AG04450 (cell line): ENCODE measurements around the gene DPP7. TPM values are rescaled to one million over a fixed set of nuclear protein-coding genes. Genes with fewer than 3 reads are reported as not detected.
"Not testable (repeated sequence)": the region's sequence is repeated elsewhere in the genome, so short reads cannot be mapped to it uniquely, and the experiment has no call there.

Experiments used
- CTCF ChIA-PET: fragments of 300-600, 350-600 bp; formaldehyde crosslinking; extraction: SDS; loops from one replicate; lab custom pipeline; 2022; ENCODE audit warnings: antibody characterized with exemption, inconsistent platforms; lab: Charles Lee
- POLR2A ChIA-PET: fragments of 350-600 bp; formaldehyde crosslinking; extraction: SDS; loops from one replicate; lab custom pipeline; 2021; ENCODE audit warnings: antibody characterized with exemption, inconsistent platforms; lab: Yijun Ruan, JAX
- DNase-seq: peaks from one replicate; pipeline ENCODE4 v3.0.0-alpha.2; 2011; ENCODE audit warnings: low read depth, low spot score
- H3K27ac ChIP-seq: one replicate; pipeline ENCODE4 v1.5.1; 2012; ENCODE audit warnings: low read depth, low read length, control low read depth
- H3K27me3 ChIP-seq: one replicate; pipeline ENCODE4 v1.6.0; 2012; ENCODE audit warnings: low read length; ENCODE audit not compliant: control insufficient read depth, insufficient read depth
- H3K4me3 ChIP-seq: 2 replicates; pipeline ENCODE4 v1.5.1; 2011; ENCODE audit warnings: mild to moderate bottlenecking, low read depth, low read length, control low read depth
- H3K9me3 ChIP-seq: 2 replicates; pipeline ENCODE4 v1.5.1; 2012; ENCODE audit warnings: low read length; ENCODE audit not compliant: control insufficient read depth, insufficient read depth
- CTCF ChIP-seq: IDR thresholded peaks from 2 replicates; pipeline ENCODE4 v1.5.1; 2011; ENCODE audit warnings: low read depth, low read length, control low read depth, inconsistent platforms
- polyA plus RNA-seq: library from polyadenylated mRNA; depleted of rRNA; stranded (reverse); fragments of >200 nt; gene quantifications from 2 replicates; pipeline ENCODE4 v1.2.3, GENCODE V29; 2011

The DPP7 gene
- polyA plus RNA-seq, 1 experiment = 30.6 TPM

GRCh38 chr9:137128158-137128861 is 13.8 kb upstream of the DPP7 start:
- ChIA-PET POLR2A (interaction anchor here (0.8 kb wide), 1 partner anchor 73 kb away, joined by 4 read pairs; no protein-coding TSS in a partner anchor), CTCF (interaction anchor here (0.7 to 0.9 kb wide), 2 partner anchors 12 to 108 kb away, joined by 4 to 6 read pairs; no protein-coding TSS in a partner anchor)
- TF ChIP-seq CTCF = no peak
- peaks cover 6% of the 10 kb centered on the region; the same call in 1 of the 2 replicates for H3K9me3 ChIP-seq
- H3K27ac ChIP-seq = no peak overlapping the region
- no peak for DNase-seq
- H3K27me3 ChIP-seq = no peaks in the 10 kb centered on the region
- peak overlapping the region; percentile 77 for H3K4me3 ChIP-seq

GRCh38 chr9:137127301-137128157 is 13.0 kb upstream of the DPP7 start:
- DNase-seq = no peak
- H3K4me3 ChIP-seq = peak overlapping the region; percentile 32
- H3K9me3 ChIP-seq = peaks cover 6% of the 10 kb centered on the region; the same call in 1 of the 2 replicates
- H3K27ac ChIP-seq = no peak overlapping the region
- CTCF ChIA-PET = interaction anchor here (0.6 to 0.7 kb wide), 2 partner anchors 9 to 13 kb away, joined by 4 to 6 read pairs; no protein-coding TSS in a partner anchor
- POLR2A ChIA-PET = interaction anchor here (0.8 kb wide), 1 partner anchor 73 kb away, joined by 4 read pairs; no protein-coding TSS in a partner anchor
- no peaks in the 10 kb centered on the region for H3K27me3 ChIP-seq
- TF ChIP-seq CTCF = no peak

GRCh38 chr9:137126786-137127185 is 12.3 kb upstream of the DPP7 start:
- ChIA-PET CTCF (interaction anchor here (0.6 kb wide), 1 partner anchor 8 kb away, joined by 4 read pairs; no protein-coding TSS in a partner anchor), POLR2A (no interaction called here)
- no peak overlapping the region for H3K4me3 ChIP-seq

GRCh38 chr9:137123952-137124462 is 9.5 kb upstream of the DPP7 start:
- H3K4me3 ChIP-seq, H3K9me3 ChIP-seq, H3K27ac ChIP-seq, POLR2A ChIA-PET, H3K27me3 ChIP-seq, DNase-seq: not testable (repeated sequence)
- CTCF ChIA-PET = interaction anchor here (0.6 kb wide), 2 partner anchors 14 to 69 kb away, joined by 3 read pairs; no protein-coding TSS in a partner anchor

More at GRCh38 chr9:137126786-137127185, 12.3 kb upstream of the DPP7 start:
- no peaks in the 10 kb centered on the region for H3K27me3 ChIP-seq
- H3K9me3 ChIP-seq = peaks cover 6% of the 10 kb centered on the region; the same call in 1 of the 2 replicates
- H3K27ac ChIP-seq = no peak overlapping the region
- no peak for TF ChIP-seq CTCF
- no peak for DNase-seq

GRCh38 chr9:137123468-137123837 is 8.9 kb upstream of the DPP7 start:
- Histone ChIP-seq H3K4me3 (no peak overlapping the region), H3K27me3 (no peaks in the 10 kb centered on the region), H3K9me3 (no peaks in the 10 kb centered on the region), H3K27ac (no peak overlapping the region)
- ChIA-PET CTCF (interaction anchor here (0.6 to 0.7 kb wide), 2 partner anchors 14 to 479 kb away, joined by 3 read pairs; no protein-coding TSS in a partner anchor), POLR2A (interaction anchor here (0.6 to 0.7 kb wide), 2 partner anchors 77 to 100 kb away, joined by 6 to 19 read pairs; partner anchors contain the start of gene TPRN)
- DNase-seq = no peak
- no peak for TF ChIP-seq CTCF

- H3K27me3 ChIP-seq, H3K27ac ChIP-seq, H3K9me3 ChIP-seq, DNase-seq, H3K4me3 ChIP-seq: not testable (repeated sequence)
- ChIA-PET CTCF (interaction anchor here (0.6 to 0.7 kb wide), 2 partner anchors 59 to 480 kb away, joined by 3 to 9 read pairs; no protein-coding TSS in a partner anchor), POLR2A (interaction anchor here (0.6 to 0.7 kb wide), 3 partner anchors 78 to 111 kb away, joined by 6 to 19 read pairs (median 11); partner anchors contain the start of gene TPRN)
These were observed 8.4 kb upstream of the DPP7 start for GRCh38 chr9:137122796-137123467.
